Stimulated activated CD8-positive, alpha-beta memory T cell treated with anti-CD3 and anti-CD28 coated beads, Interleukin-15, amount 100 ng/mL, for 24 hours (primary cell): ENCODE measurements around the gene KLRC2.
"Not testable (repeated sequence)": the region's sequence is repeated elsewhere in the genome, so short reads cannot be mapped to it uniquely, and the experiment has no call there.

ENCODE experiments used
- DNase-seq: peaks from one replicate; pipeline ENCODE4 v3.0.0-alpha.2; 2020; ENCODE audit warnings: low read depth

The KLRC2 gene

DNA sequence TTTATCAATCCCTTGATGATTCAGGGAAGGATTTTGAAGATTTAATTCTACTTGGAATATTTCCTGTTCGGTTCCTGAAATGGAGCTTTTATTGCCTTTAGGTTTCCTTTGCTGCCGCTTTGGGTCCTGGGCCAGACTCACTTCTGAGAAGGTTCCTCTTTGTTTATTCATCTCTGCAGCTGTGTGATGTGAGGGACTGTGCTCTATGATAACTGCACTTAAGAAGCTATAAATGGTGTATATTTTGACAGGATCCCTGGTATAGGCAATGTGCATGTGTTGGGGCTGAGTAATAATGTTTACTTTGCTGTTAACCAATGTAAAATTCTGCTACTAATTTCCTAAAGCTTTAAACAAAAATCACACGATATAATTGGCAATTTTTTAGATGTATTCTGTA lies at the start of gene KLRC2:
TSS of gene KLRC2 (minus strand) at position 195 of the 400 bp plus-strand sequence. CDS start at position 171, 24 bp downstream.
- DNase-seq: not testable (repeated sequence)

DNA sequence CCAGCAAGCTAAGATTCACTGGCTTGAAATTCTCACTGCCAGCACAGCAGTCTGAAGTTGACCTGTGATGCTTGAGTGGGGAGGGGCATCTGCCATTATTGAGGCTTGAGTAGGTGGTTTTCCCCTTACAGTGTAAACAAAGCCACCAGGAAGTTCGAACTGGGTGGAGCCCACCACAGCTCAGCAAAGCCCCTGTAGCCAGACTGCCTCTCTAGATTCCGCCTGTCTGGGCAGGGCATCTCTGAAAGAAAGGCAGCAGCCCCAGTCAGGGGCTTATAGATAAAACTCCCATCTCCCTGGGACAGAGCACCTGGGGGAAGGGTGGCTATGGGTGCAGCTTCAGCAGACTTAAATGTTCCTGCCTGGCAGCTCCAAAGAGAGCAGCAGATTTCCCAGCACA lies 46.1 kb upstream of the KLRC2 start:
- not testable (repeated sequence) for DNase-seq

GRCh38 chr12:10472808-10473207 lies 37.0 kb upstream of the KLRC2 start:
- DNase-seq: not testable (repeated sequence)

GRCh38 chr12:10469701-10470100 lies 33.9 kb upstream of the KLRC2 start:
- DNase-seq: no peak

DNA sequence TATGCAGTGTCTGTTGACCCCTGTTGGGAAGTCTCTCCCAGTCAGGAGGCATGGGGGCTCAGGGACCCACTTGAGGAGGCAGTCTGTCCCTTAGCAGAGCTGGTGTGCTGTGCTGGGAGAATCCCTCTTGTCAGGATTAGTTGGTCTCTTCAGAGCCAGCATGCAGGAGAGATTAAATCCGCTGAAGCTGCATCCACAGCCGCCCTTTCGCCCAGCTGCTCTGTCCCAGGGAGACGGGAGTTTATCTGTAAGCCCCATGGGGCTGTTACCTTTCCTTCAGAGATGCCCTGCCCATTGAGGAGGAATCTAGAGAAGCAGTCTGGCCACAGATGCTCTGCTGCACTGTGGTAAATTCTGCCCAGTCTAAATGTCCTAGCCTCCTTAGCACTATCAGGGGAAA lies 30.5 kb upstream of the KLRC2 start:
- DNase-seq: no peak

- no peak for DNase-seq
Observed at GRCh38 chr12:10457760-10458159, 21.9 kb upstream of the KLRC2 start.

DNA sequence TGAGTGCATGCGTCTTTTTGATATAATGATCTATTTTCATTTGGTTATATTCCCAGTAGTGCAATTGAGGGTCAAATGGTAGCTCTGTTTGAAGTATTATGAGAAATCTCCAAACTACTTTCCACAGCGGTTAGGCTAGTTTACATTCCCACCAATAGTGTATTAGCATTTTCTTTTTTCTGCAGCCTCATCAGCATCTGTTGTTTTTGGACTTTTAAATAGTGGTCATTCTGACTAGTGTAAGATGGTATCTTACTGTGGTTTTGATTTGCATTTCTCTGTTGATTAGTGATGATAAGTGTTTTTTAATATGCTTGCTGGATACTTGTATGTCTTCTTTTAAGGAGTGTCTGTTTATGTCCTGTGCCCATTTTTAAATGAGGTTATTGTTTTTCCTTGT lies 21.0 kb upstream of the KLRC2 start:
- DNase-seq: no peak

- no peak for DNase-seq
Observed at GRCh38 chr12:10455766-10456165, 20.0 kb upstream of the KLRC2 start.

DNA sequence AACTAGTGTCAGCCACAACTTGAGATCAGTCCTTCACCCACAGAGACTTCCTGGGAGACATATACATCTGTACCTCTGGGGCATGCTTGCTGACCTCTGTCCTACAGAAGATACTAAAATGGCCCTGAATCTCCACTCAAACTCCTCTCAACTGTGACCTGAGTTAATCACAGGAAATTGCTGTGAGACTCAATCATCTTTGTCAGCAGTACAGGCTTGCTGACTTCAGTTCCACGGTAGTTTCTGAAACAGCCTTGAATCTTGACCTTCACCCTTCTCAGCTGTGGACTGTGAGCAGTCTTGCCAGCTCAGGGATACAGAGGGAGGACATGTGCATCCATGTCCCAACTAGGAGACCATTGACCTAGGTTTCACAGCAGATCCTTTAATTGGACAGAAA lies 18.7 kb upstream of the KLRC2 start:
- DNase-seq: no peak

GRCh38 chr12:10453156-10453555 lies 17.3 kb upstream of the KLRC2 start, which contains the start of gene KLRC1:
Gene KLRC1 (minus strand): TSS chr12:10453377. CDS start chr12:10451156, 2,221 bp downstream.
- no peak for DNase-seq

DNA sequence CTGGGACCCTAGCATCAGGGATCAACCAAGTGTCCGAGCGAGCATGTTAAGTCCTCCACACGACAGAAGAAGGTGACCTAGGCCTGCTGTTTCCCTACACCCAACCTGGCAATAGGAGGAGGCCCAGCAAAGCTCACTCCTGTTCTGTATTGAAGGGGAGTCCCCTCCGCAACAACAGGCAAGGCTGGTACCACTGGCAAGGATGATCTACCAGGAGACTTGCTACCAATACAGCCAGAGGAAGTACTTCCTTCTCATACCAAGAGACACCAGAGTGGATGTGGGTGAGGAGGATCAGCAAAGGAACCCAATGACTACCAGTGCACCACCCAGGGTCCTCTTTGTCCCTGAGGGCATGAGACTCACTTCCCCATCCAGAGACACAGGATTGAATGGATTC lies 12.4 kb upstream of the KLRC2 start:
- DNase-seq: no peak

- DNase-seq: not testable (repeated sequence)
Observed at GRCh38 chr12:10446052-10446451, 10.2 kb upstream of the KLRC2 start.

GRCh38 chr12:10441144-10441543 lies 5.3 kb upstream of the KLRC2 start:
- DNase-seq: not testable (repeated sequence)

DNA sequence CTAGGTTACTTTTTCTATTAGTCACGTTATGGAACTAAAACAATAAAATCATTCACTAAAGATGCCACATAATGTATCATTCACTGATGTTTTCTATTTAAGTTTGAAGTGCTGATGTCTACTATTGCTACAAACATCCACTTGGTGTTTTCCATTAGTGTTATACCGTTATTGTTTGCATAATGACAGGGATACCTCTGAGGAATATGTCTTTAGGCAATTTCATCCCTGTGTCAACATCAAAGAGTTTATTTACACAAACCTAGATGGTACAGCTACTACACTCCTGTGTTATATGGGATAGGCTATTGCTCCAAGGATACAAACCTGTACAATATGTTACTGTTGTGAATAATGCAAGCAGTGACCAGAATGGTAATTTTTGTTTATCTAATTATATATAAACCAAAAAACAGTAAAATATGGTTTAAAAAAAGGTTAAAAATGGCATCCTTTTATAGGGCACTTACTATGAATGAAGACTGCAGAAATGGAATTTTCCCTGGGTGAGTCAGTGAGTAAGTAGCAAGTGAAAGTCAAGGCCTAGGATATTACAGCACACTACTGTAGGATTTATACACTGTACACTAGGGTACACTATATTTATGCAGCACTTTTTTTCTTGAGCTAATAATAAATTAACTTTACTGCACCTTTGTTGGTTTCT lies 3.9 kb upstream of the KLRC2 start:
- not testable (repeated sequence) for DNase-seq

DNA sequence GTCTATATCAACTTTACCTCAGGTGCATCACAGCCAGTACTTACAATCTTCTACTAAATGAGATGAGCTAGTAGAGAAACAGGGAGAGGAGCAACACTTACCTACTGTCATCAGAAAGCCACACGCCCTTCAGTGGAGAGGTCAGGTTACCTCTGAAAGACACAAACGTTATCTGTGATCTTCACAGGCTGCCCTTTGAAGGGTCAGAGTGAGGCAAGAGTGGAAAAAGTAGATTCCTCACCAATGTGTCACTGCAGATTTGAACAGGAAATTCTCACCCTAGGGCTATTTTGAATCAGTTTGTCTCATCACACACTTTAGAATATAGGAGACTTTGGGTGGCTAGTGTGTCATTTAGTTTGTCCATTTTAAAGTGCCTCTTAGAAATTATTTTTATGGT lies 1.8 kb upstream of the KLRC2 start:
- DNase-seq: not testable (repeated sequence)

GRCh38 chr12:10430623-10431022 lies 5.2 kb downstream of the KLRC2 start:
- not testable (repeated sequence) for DNase-seq

- not testable (repeated sequence) for DNase-seq
Observed at GRCh38 chr12:10425938-10426337, 9.9 kb downstream of the KLRC2 start.

DNA sequence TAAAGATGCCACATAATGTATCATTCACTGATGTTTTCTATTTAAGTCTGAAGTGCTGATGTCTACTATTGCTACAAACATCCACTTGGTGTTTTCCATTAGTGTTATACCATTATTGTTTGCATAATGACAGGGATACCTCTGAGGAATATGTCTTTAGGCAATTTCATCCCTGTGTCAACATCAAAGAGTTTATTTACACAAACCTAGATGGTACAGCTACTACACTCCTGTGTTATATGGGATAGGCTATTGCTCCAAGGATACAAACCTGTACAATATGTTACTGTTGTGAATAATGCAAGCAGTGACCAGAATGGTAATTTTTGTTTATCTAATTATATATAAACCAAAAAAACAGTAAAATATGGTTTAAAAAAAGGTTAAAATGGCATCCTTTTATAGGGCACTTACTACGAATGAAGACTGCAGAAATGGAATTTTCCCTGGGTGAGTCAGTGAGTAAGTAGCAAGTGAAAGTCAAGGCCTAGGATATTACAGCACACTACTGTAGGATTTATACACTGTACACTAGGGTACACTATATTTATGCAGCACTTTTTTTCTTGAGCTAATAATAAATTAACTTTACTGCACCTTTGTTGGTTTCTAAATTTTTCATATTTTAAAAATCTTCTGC lies 11.4 kb downstream of the KLRC2 start:
- not testable (repeated sequence) for DNase-seq

DNA sequence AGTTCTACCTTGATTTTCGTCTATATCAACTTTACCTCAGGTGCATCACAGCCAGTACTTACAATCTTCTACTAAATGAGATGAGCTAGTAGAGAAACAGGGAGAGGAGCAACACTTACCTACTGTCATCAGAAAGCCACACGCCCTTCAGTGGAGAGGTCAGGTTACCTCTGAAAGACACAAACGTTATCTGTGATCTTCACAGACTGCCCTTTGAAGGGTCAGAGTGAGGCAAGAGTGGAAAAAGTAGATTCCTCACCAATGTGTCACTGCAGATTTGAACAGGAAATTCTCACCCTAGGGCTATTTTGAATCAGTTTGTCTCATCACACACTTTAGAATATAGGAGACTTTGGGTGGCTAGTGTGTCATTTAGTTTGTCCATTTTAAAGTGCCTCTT lies 13.7 kb downstream of the KLRC2 start:
- not testable (repeated sequence) for DNase-seq

GRCh38 chr12:10420334-10420733 lies 15.5 kb downstream of the KLRC2 start, which contains the start of gene KLRC3:
Gene KLRC3 (minus strand): TSS chr12:10420595. CDS start chr12:10420550, 45 bp downstream.
- not testable (repeated sequence) for DNase-seq

DNA sequence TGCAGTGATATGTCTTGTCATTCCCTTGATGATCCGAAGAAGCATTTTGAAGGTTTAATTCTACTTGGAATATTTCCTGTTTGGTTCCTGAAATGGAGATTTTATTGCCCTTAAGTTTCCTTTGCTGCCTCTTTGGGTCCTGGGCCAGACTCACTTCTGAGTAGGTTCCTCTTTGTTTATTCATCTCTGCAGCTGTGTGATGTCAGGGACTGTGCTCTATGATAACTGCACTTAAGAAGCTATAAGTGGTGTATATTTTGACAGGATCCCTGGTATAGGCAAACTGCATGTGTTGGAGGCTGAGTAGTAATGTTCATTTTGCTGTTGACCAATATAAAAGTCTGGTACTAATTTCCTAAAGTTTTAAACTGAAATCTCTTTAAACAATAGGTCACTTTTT lies 26.4 kb downstream of the KLRC2 start, which contains the start of gene KLRC4:
TSS of gene KLRC4 (minus strand) at position 366 of the 400 bp plus-strand sequence. CDS start at position 184, 182 bp downstream.
- DNase-seq: no peak

DNA sequence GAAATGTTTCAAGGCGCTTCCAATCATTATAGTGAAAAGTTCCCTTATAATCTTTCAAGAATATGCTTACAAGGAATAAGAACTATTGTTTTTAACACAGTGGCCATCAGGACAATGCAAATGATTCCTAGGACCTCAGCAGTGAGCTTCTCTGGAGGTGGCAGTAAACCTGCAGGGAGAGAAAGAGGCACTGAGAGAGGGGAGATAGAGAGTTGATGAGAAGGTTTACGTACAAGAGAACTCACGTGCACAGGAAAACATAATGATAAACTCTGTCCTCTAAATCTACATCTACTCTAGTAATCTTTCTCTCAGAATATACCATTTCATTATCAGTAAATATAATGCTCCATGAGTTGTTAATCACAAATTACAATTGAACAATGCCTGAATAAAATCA lies 27.0 kb downstream of the KLRC2 start:
- no peak for DNase-seq

GRCh38 chr12:10406725-10407124 lies 29.1 kb downstream of the KLRC2 start:
- DNase-seq: no peak
